A549 (cell line): ENCODE data around the gene ELOVL6. TPM values are rescaled to one million over a fixed set of nuclear protein-coding genes. Genes with fewer than 3 reads are reported as not detected.

Experiments used
- ATAC-seq, 2 experiments: fragments of 200-7000 bp in 1 of 2; fragments of >200 bp in 1 of 2; cut with Nextera tagmentation in 1 of 2; cut with Tn5 transposase in 1 of 2; 3 replicates each; pipeline versions ENCODE4 v1.8.0 to v1.9.1; 2018 to 2020; ENCODE audit warnings: mild to moderate bottlenecking in 1 of 2, moderate library complexity in 1 of 2
- CTCF ChIA-PET: fragments of 300-600 bp; sonication (Branson Sonifier 250); formaldehyde crosslinking; extraction: SDS; loops from one replicate; lab custom pipeline; 2021; ENCODE audit warnings: antibody characterized with exemption, inconsistent platforms; lab: Yijun Ruan, JAX
- POLR2A ChIA-PET: fragments of 350-600 bp; formaldehyde crosslinking; extraction: SDS; loops from one replicate; lab custom pipeline; 2021; ENCODE audit warnings: antibody characterized with exemption, inconsistent platforms; lab: Yijun Ruan, JAX
- DNase-seq, 2 experiments: peaks; one replicate each; pipeline versions ENCODE4 v3.0.0 to v3.0.0-alpha.2; 2011 to 2016; ENCODE audit warnings: low read depth in 1 of 2, low spot score in 1 of 2
- FAIRE-seq: peaks from 2 replicates; lab custom pipeline; 2011; peaks lifted over from hg19 to GRCh38; lab: Jason Lieb, UNC
- H3K27ac ChIP-seq, 2 experiments: fragments of >200 bp; sonication (Bioruptor Twin); formaldehyde crosslinking; 3 replicates each; pipeline ENCODE4 v1.5.1; 2016 to 2017
- H3K4me1 ChIP-seq: fragments of >200 bp; sonication (Bioruptor Twin); formaldehyde crosslinking; 3 replicates; pipeline ENCODE4 v1.6.1; 2016
- H3K4me2 ChIP-seq: fragments of >200 bp; sonication (Bioruptor Twin); formaldehyde crosslinking; 3 replicates; pipeline ENCODE4 v1.6.1; 2016
- H3K4me3 ChIP-seq: fragments of >200 bp; sonication (Bioruptor Twin); formaldehyde crosslinking; 3 replicates; pipeline ENCODE4 v1.5.1; 2016
- H3K9me3 ChIP-seq: fragments of >200 bp; sonication (Bioruptor Twin); formaldehyde crosslinking; 3 replicates; pipeline ENCODE4 v1.6.1; 2016
- BCL3 ChIP-seq: fragments of >200 bp; sonication (Bioruptor Twin); formaldehyde crosslinking; IDR thresholded peaks from 3 replicates; pipeline ENCODE4 v1.6.1; 2016
- BHLHE40 ChIP-seq: IDR thresholded peaks from 2 replicates; pipeline ENCODE4 v1.6.1; 2012; ENCODE audit warnings: low read depth, low read length, inconsistent platforms
- CHD4 ChIP-seq: fragments of 200-600 bp; sonication (generic); IDR thresholded peaks from 2 replicates; pipeline ENCODE4 v1.6.1; 2016; ENCODE audit warnings: antibody characterized with exemption, mild to moderate bottlenecking, borderline replicate concordance
- EHF ChIP-seq: fragments of 250-450 bp; sonication (Bioruptor Pico); IDR thresholded peaks from 2 replicates; pipeline ENCODE4 v1.5.0; 2020; ENCODE audit warnings: mild to moderate bottlenecking
- EP300 ChIP-seq, 2 experiments: fragments of >200 bp; sonication (Bioruptor Twin); formaldehyde crosslinking; IDR thresholded peaks; 2 replicates in 1 of 2; 3 replicates in 1 of 2; pipeline ENCODE4 v1.6.1; 2016 to 2017
- GATA3 ChIP-seq: IDR thresholded peaks from 2 replicates; pipeline ENCODE4 v1.6.1; 2012; ENCODE audit warnings: borderline replicate concordance
- HEYL ChIP-seq: fragments of 250-450 bp; sonication (Bioruptor Pico); IDR thresholded peaks from 2 replicates; pipeline ENCODE4 v1.8.0; 2021; ENCODE audit warnings: mild to moderate bottlenecking, moderate library complexity
- HMGXB4 ChIP-seq: fragments of 250-450 bp; sonication (Bioruptor Pico); IDR thresholded peaks from 2 replicates; pipeline ENCODE4 v1.5.0; 2021; ENCODE audit warnings: mild to moderate bottlenecking, moderate library complexity, borderline replicate concordance
- HOXB13 ChIP-seq: fragments of 250-450 bp; sonication (Bioruptor Pico); IDR thresholded peaks from 2 replicates; pipeline ENCODE4 v1.5.0; 2020; ENCODE audit warnings: low read depth, mild to moderate bottlenecking, moderate library complexity
- HOXB5 ChIP-seq: fragments of 250-450 bp; sonication (Bioruptor Pico); IDR thresholded peaks from 2 replicates; pipeline ENCODE4 v1.5.0; 2020; ENCODE audit warnings: mild to moderate bottlenecking, moderate library complexity
- JUN ChIP-seq, 2 experiments: fragments of >200 bp; sonication (Bioruptor Twin); formaldehyde crosslinking; IDR thresholded peaks; 2 replicates in 1 of 2; 3 replicates in 1 of 2; pipeline ENCODE4 v1.6.1; 2016 to 2017
- KDM1A ChIP-seq: fragments of 200-600 bp; sonication (generic); IDR thresholded peaks from 2 replicates; pipeline ENCODE4 v1.6.1; 2016; ENCODE audit warnings: low read depth, mild to moderate bottlenecking
- POLR2AphosphoS2 ChIP-seq: conservative IDR thresholded peaks from 2 replicates; pipeline ENCODE4 v1.6.1; 2012; ENCODE audit warnings: low read length, improper control_type of control experiment, inconsistent platforms
- REST ChIP-seq: fragments of 200-600 bp; sonication (generic); IDR thresholded peaks from 2 replicates; pipeline ENCODE4 v1.6.1; 2016; ENCODE audit warnings: antibody characterized with exemption, mild to moderate bottlenecking, moderate library complexity
- RFX5 ChIP-seq: fragments of 450-650 bp; IDR thresholded peaks from 2 replicates; pipeline ENCODE4 v1.7.1; 2014; ENCODE audit warnings: antibody characterized with exemption, mild to moderate bottlenecking, moderate library complexity
- RNF2 ChIP-seq: fragments of 200-600 bp; sonication (generic); IDR thresholded peaks from 2 replicates; pipeline ENCODE4 v1.6.1; 2016; ENCODE audit warnings: low read depth, mild to moderate bottlenecking, antibody characterized with exemption, moderate library complexity, borderline replicate concordance
- USF2 ChIP-seq: fragments of 450-650 bp; IDR thresholded peaks from 2 replicates; pipeline ENCODE4 v1.6.1; 2014; ENCODE audit warnings: antibody characterized with exemption
- ZSCAN20 ChIP-seq: fragments of 250-450 bp; sonication (Bioruptor Pico); IDR thresholded peaks from 2 replicates; pipeline ENCODE4 v1.8.0; 2022; ENCODE audit warnings: mild to moderate bottlenecking, moderate library complexity
- WGBS: methylation state at CpG from one replicate; pipeline ENCODE4 v1.1.6; 2017; ENCODE audit errors: missing lambda C conversion rate; 5-methylcytosine and 5-hydroxymethylcytosine counted together
- polyA plus RNA-seq, 4 experiments: library from polyadenylated mRNA; depleted of rRNA in 3 of 4; stranded (reverse); fragments of >200 nt; fragmentation: RNase III in 1 of 4; extraction: RNeasy Plus Mini Kit Qiagen cat#74134 plus additional on column Dnase treatment in 1 of 4; gene quantifications; 2 replicates in 3 of 4; 3 replicates in 1 of 4; pipeline ENCODE4 v1.2.3, GENCODE V29; 2011 to 2017

ELOVL6 gene
- polyA plus RNA-seq, 2 of the 4 experiments (the other 2 are of a cell fraction), result 22.0 to 26.8 TPM

- no peak overlapping the region for H3K27ac ChIP-seq
- FAIRE-seq, result no peak
- peaks cover 12% of the 10 kb centered on the region for H3K4me1 ChIP-seq
- no peak overlapping the region for H3K4me2 ChIP-seq
- no peak for TF ChIP-seq REST
- no peak for TF ChIP-seq GATA3
- TF ChIP-seq CHD4, result no peak
- no peak for TF ChIP-seq KDM1A
- no peak for TF ChIP-seq EHF
- no peak for TF ChIP-seq RNF2
- no peak for TF ChIP-seq BHLHE40
- TF ChIP-seq HOXB5 (CRISPR knock-in tag), result no peak
- TF ChIP-seq JUN (IDR thresholded peaks at IDR 0.05), result no peak
- TF ChIP-seq HEYL (CRISPR knock-in tag), result no peak
- TF ChIP-seq BCL3, result no peak
- no peak for TF ChIP-seq POLR2AphosphoS2
- TF ChIP-seq HMGXB4 (CRISPR knock-in tag), result no peak
- no peak for TF ChIP-seq HOXB13 (CRISPR knock-in tag)
- no peak for TF ChIP-seq USF2
- TF ChIP-seq RFX5, result no peak
- TF ChIP-seq EP300 (IDR thresholded peaks at IDR 0.05), result no peak
- no peaks in the 10 kb centered on the region for H3K9me3 ChIP-seq
- ATAC-seq, result no peak
- POLR2A ChIA-PET, result no interaction called here
- CTCF ChIA-PET, result interaction anchor here (1.8 kb wide), 1 partner anchor 103 kb away, joined by 6 read pairs; no protein-coding TSS in a partner anchor
- WGBS, result 96% methylated on average over 5 of the region's 5 CpGs
- H3K4me3 ChIP-seq, result no peak overlapping the region
- DNase-seq, result no peak
Measured at GRCh38 chr4:110152386-110152785, 46.0 kb downstream of the ELOVL6 start.

GRCh38 chr4:110149089-110149488 lies 49.3 kb downstream of the ELOVL6 start:
- Histone ChIP-seq H3K27ac (no peak overlapping the region), H3K4me2 (no peak overlapping the region), H3K4me1 (no peaks in the 10 kb centered on the region), H3K9me3 (no peaks in the 10 kb centered on the region), H3K4me3 (no peak overlapping the region)
- FAIRE-seq, result no peak
- POLR2A ChIA-PET, result no interaction called here
- CTCF ChIA-PET, result no interaction called here
- TF ChIP-seq BHLHE40 (no peak), RFX5 (no peak), ZSCAN20 (no peak), USF2 (no peak), BCL3 (no peak), CHD4 (no peak), POLR2AphosphoS2 (no peak), EP300 (IDR thresholded peaks at IDR 0.05) (no peak)
- ATAC-seq, result no peak
- DNase-seq, result no peak
- WGBS, result 90% methylated on average over 7 of the region's 7 CpGs
